GM18868 (cell line): ENCODE data around the gene YIPF1.
"Not testable (repeated sequence)": the region's sequence is repeated elsewhere in the genome, so short reads cannot be mapped to it uniquely, and the experiment has no call there.

Experiments used
- ATAC-seq: cut with Tn5 transposase; IDR thresholded peaks from one replicate; pipeline ENCODE4 v1.9.1; 2021; ENCODE audit warnings: mild to moderate bottlenecking, moderate library complexity; ENCODE audit not compliant: unreplicated experiment

The YIPF1 gene

GRCh38 chr1:53847980-53848379 lies 41.6 kb downstream of the YIPF1 start:
- ATAC-seq: no peak

- no peak for ATAC-seq
Observed at GRCh38 chr1:53842347-53842746, 47.2 kb downstream of the YIPF1 start.

GRCh38 chr1:53838654-53838974 lies 51.0 kb downstream of the YIPF1 start:
- no peak for ATAC-seq

GRCh38 chr1:53837924-53838653 lies 51.5 kb downstream of the YIPF1 start, which contains the start of gene NDC1:
TSS of gene NDC1 (minus strand) at chr1:53838296. CDS start at chr1:53838261, 35 bp downstream.
- peak; percentile 82 for ATAC-seq

- no peak for ATAC-seq
Observed at GRCh38 chr1:53837646-53837923, 52.0 kb downstream of the YIPF1 start.

GRCh38 chr1:53835491-53835890 lies 54.1 kb downstream of the YIPF1 start:
- ATAC-seq: no peak

GRCh38 chr1:53834776-53835175 lies 54.8 kb downstream of the YIPF1 start:
- ATAC-seq: no peak

- ATAC-seq: no peak
Observed at GRCh38 chr1:53833393-53833792, 56.2 kb downstream of the YIPF1 start.

GRCh38 chr1:53826367-53826766 lies 63.2 kb downstream of the YIPF1 start:
- ATAC-seq: no peak

GRCh38 chr1:53825306-53825705 lies 64.3 kb downstream of the YIPF1 start:
- no peak for ATAC-seq

GRCh38 chr1:53822931-53823330 lies 66.7 kb downstream of the YIPF1 start:
- no peak for ATAC-seq

- ATAC-seq: no peak
Observed at GRCh38 chr1:53821380-53821779, 68.2 kb downstream of the YIPF1 start.

- ATAC-seq: no peak
Observed at GRCh38 chr1:53819387-53819786, 70.2 kb downstream of the YIPF1 start.

GRCh38 chr1:53816584-53816983 lies 73.0 kb downstream of the YIPF1 start:
- ATAC-seq: not testable (repeated sequence)

GRCh38 chr1:53815484-53815883 lies 74.1 kb downstream of the YIPF1 start:
- not testable (repeated sequence) for ATAC-seq

- no peak for ATAC-seq
Observed at GRCh38 chr1:53811414-53811851, 78.2 kb downstream of the YIPF1 start.

- no peak for ATAC-seq
Observed at GRCh38 chr1:53810497-53810896, 79.1 kb downstream of the YIPF1 start.

GRCh38 chr1:53810007-53810406 lies 79.6 kb downstream of the YIPF1 start:
- ATAC-seq: no peak

GRCh38 chr1:53807916-53808315 lies 81.7 kb downstream of the YIPF1 start:
- ATAC-seq: no peak

- no peak for ATAC-seq
Observed at GRCh38 chr1:53804791-53805505, 84.6 kb downstream of the YIPF1 start.

GRCh38 chr1:53804181-53804580 lies 85.4 kb downstream of the YIPF1 start:
- ATAC-seq: no peak
